Measurements from ENCODE around the gene PLAC1. TPM values are rescaled to one million over a fixed set of nuclear protein-coding genes. Genes with fewer than 3 reads are reported as not detected.

PLAC1 gene
- total RNA-seq, 1 experiment from 2014 or later = 0.51 TPM

- Histone ChIP-seq H3K4me1 (ENCODE audit: control insufficient read depth, insufficient read depth, low read length) (no peaks in the 10 kb centered on the region), H3K27me3 (ENCODE audit: control insufficient read depth, insufficient read depth, low read length) (no peaks in the 10 kb centered on the region), H3K9me3 (ENCODE audit: control insufficient read depth, insufficient read depth, low read depth, low read length) (no peaks in the 10 kb centered on the region), H3K27ac (ENCODE audit: low read length) (no peak overlapping the region), H3K4me3 (ENCODE audit: low read depth in 2 of 2, low read length in 2 of 2) (no peak overlapping the region), H3K36me3 (ENCODE audit: control insufficient read depth, insufficient read depth, low read length) (no peaks in the 10 kb centered on the region)
- TF ChIP-seq, protein P1, sequence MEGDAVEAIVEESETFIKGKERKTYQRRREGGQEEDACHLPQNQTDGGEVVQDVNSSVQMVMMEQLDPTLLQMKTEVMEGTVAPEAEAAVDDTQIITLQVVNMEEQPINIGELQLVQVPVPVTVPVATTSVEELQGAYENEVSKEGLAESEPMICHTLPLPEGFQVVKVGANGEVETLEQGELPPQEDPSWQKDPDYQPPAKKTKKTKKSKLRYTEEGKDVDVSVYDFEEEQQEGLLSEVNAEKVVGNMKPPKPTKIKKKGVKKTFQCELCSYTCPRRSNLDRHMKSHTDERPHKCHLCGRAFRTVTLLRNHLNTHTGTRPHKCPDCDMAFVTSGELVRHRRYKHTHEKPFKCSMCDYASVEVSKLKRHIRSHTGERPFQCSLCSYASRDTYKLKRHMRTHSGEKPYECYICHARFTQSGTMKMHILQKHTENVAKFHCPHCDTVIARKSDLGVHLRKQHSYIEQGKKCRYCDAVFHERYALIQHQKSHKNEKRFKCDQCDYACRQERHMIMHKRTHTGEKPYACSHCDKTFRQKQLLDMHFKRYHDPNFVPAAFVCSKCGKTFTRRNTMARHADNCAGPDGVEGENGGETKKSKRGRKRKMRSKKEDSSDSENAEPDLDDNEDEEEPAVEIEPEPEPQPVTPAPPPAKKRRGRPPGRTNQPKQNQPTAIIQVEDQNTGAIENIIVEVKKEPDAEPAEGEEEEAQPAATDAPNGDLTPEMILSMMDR (IDR thresholded peaks at IDR 0.05) = no peak
- TF ChIP-seq POLR2AphosphoS5 (IDR thresholded peaks at IDR 0.05; ENCODE audit: low read depth, low read length) = no peak
- no peak for TF ChIP-seq REST (IDR thresholded peaks at IDR 0.05; ENCODE audit: insufficient read depth in 1 of 2, low read depth in 2 of 2, low read length in 1 of 2)
- TF ChIP-seq TCF7L2 (IDR thresholded peaks at IDR 0.05; ENCODE audit: low read depth, low read length) = no peak
- no peak for TF ChIP-seq SIN3A (IDR thresholded peaks at IDR 0.05; ENCODE audit: borderline replicate concordance, insufficient read depth, low read depth, low read length)
- intact Hi-C loops (cut with micrococcal nuclease; ENCODE audit: unreplicated experiment) = no loop called here
- ChIA-PET CTCF (no interaction called here), POLR2A (no interaction called here)
- ATAC-seq (no peak), DNase-seq (ENCODE audit: low read depth, low spot score) (no peak)
- in situ Hi-C loops (cut with HindIII; ENCODE audit: low pct_unique_long_range_greater_than_20kb, low sequenced_read_pairs) = no loop called here
- no TSS peak for BruUV-seq (replicated peaks)
These were observed 4.4 kb downstream of the PLAC1 start for GRCh38 chrX:134653835-134654234.

- POLR2A ChIA-PET = no interaction called here
- Histone ChIP-seq H3K36me3 (ENCODE audit: control insufficient read depth, insufficient read depth, low read length) (no peaks in the 10 kb centered on the region), H3K4me3 (ENCODE audit: low read depth in 2 of 2, low read length in 2 of 2) (no peak overlapping the region), H3K9me3 (ENCODE audit: control insufficient read depth, insufficient read depth, low read depth, low read length) (no peaks in the 10 kb centered on the region), H3K27ac (ENCODE audit: low read length) (no peak overlapping the region), H3K4me1 (ENCODE audit: control insufficient read depth, insufficient read depth, low read length) (no peaks in the 10 kb centered on the region), H3K27me3 (ENCODE audit: control insufficient read depth, insufficient read depth, low read length) (no peaks in the 10 kb centered on the region)
- ATAC-seq = no peak
- no TSS peak for BruUV-seq (replicated peaks)
- DNase-seq (ENCODE audit: low read depth, low spot score) = no peak
- CTCF ChIA-PET = no interaction called here
- TF ChIP-seq POLR2AphosphoS5 (IDR thresholded peaks at IDR 0.05; ENCODE audit: low read depth, low read length) = no peak
- no peak for TF ChIP-seq REST (IDR thresholded peaks at IDR 0.05; ENCODE audit: insufficient read depth in 1 of 2, low read depth in 2 of 2, low read length in 1 of 2)
- TF ChIP-seq, protein P1 (IDR thresholded peaks at IDR 0.05) = no peak
- TF ChIP-seq TCF7L2 (IDR thresholded peaks at IDR 0.05; ENCODE audit: low read depth, low read length) = no peak
- intact Hi-C loops (cut with micrococcal nuclease; ENCODE audit: unreplicated experiment) = no loop called here
- in situ Hi-C loops (cut with HindIII; ENCODE audit: low pct_unique_long_range_greater_than_20kb, low sequenced_read_pairs) = no loop called here
These were observed 7.6 kb downstream of the PLAC1 start for GRCh38 chrX:134650701-134651100.
